Endothelial cell of umbilical vein (primary cell): ENCODE results near the gene RASGRF2. TPM values are rescaled to one million over a fixed set of nuclear protein-coding genes. Genes with fewer than 3 reads are reported as not detected.

Experiments used
- BruUV-seq: library from RNA; stranded (reverse); fragments of 400-500 nt; replicated peaks from 2 replicates; lab custom pipeline; 2021; lab: Mats Ljungman, UMichigan
- CTCF ChIA-PET: fragments of 300-600, 350-600 bp; sonication (Branson Sonifier 250); formaldehyde crosslinking; loops from one replicate; lab custom pipeline; 2021; ENCODE audit warnings: antibody characterized with exemption, inconsistent platforms; lab: Charles Lee
- POLR2A ChIA-PET: fragments of 300-600, 350-600 bp; sonication (Branson Sonifier 250); formaldehyde crosslinking; loops from one replicate; lab custom pipeline; 2021; ENCODE audit warnings: antibody characterized with exemption, inconsistent platforms; lab: Charles Lee
- DNase-seq: peaks from one replicate; pipeline ENCODE4 v3.0.0-alpha.2; 2011; ENCODE audit warnings: low read depth, low spot score
- FAIRE-seq: peaks from 2 replicates; lab custom pipeline; 2011; peaks lifted over from hg19 to GRCh38; lab: Jason Lieb, UNC
- H2AFZ ChIP-seq: 2 replicates; pipeline ENCODE4 v1.6.0; 2012; ENCODE audit warnings: low read depth, low read length, control low read depth, inconsistent platforms
- H3K27ac ChIP-seq: 2 replicates; pipeline ENCODE4 v1.5.1; 2011; ENCODE audit warnings: low read depth, mild to moderate bottlenecking, control low read depth, low read length, moderate library complexity; ENCODE audit not compliant: insufficient read depth
- H3K27me3 ChIP-seq, 2 experiments: 2 replicates each; pipeline versions ENCODE4 v1.6.0 to v1.6.1; 2011; ENCODE audit warnings: low read length in 2 of 2, mixed read lengths in 1 of 2; ENCODE audit not compliant: control insufficient read depth in 2 of 2, insufficient read depth in 2 of 2
- H3K36me3 ChIP-seq, 2 experiments: 2 replicates in 1 of 2; 3 replicates in 1 of 2; pipeline ENCODE4 v1.5.1; 2011; ENCODE audit warnings: low read length in 2 of 2, mild to moderate bottlenecking in 1 of 2, moderate library complexity in 1 of 2; ENCODE audit not compliant: control insufficient read depth in 2 of 2, insufficient read depth in 2 of 2; ENCODE audit errors: extremely low read depth in 1 of 2
- H3K4me1 ChIP-seq: 3 replicates; pipeline ENCODE4 v1.5.1; 2011; ENCODE audit warnings: mild to moderate bottlenecking, low read length; ENCODE audit not compliant: control insufficient read depth, insufficient read depth; ENCODE audit errors: extremely low read depth
- H3K4me2 ChIP-seq: 2 replicates; pipeline ENCODE4 v1.6.1; 2011; ENCODE audit warnings: low read length, control low read depth, mixed read lengths; ENCODE audit not compliant: insufficient read depth
- H3K4me3 ChIP-seq, 3 experiments: fragments of 200-600 bp in 1 of 3; sonication (generic), shearing (Covaris generic) in 1 of 3; replicated peaks in 1 of 3; 2 replicates each; pipeline ENCODE4 v1.5.1; 2011 to 2016; ENCODE audit warnings: control low read depth in 3 of 3, low read length in 3 of 3, mild to moderate bottlenecking in 2 of 3, inconsistent platforms in 1 of 3, low read depth in 1 of 3, moderate library complexity in 1 of 3; ENCODE audit not compliant: insufficient read depth in 1 of 3
- H3K79me2 ChIP-seq: 2 replicates; pipeline ENCODE4 v1.6.0; 2012; ENCODE audit warnings: low read length, inconsistent platforms; ENCODE audit not compliant: control insufficient read depth, insufficient read depth
- H3K9ac ChIP-seq: replicated peaks from 2 replicates; pipeline ENCODE3; 2011; ENCODE audit warnings: low read length, control low read depth; ENCODE audit not compliant: insufficient read depth; ENCODE audit errors: extremely low read depth
- H3K9me1 ChIP-seq: replicated peaks from 3 replicates; pipeline ENCODE4 v1.6.0; 2011; ENCODE audit warnings: mild to moderate bottlenecking, low read length; ENCODE audit not compliant: control insufficient read depth, insufficient read depth; ENCODE audit errors: extremely low read depth
- H3K9me3 ChIP-seq: replicated peaks from 2 replicates; pipeline ENCODE4 v1.5.1; 2012; ENCODE audit warnings: low read length, inconsistent platforms; ENCODE audit not compliant: control insufficient read depth, insufficient read depth
- H4K20me1 ChIP-seq: replicated peaks from 2 replicates; pipeline ENCODE3; 2011; ENCODE audit warnings: mild to moderate bottlenecking, low read length; ENCODE audit not compliant: control insufficient read depth, insufficient read depth; ENCODE audit errors: extremely low read depth
- EZH2 ChIP-seq: IDR thresholded peaks from 2 replicates; pipeline ENCODE4 v1.6.1; 2012; ENCODE audit warnings: borderline replicate concordance, low read depth, mild to moderate bottlenecking, moderate library complexity, low read length, inconsistent platforms; ENCODE audit not compliant: severe bottlenecking
- FOS ChIP-seq: IDR thresholded peaks from 2 replicates; pipeline ENCODE4 v1.6.1; 2011; ENCODE audit warnings: mild to moderate bottlenecking, low read length, moderate library complexity, borderline replicate concordance; ENCODE audit not compliant: insufficient read depth
- GATA2 ChIP-seq: IDR thresholded peaks from 2 replicates; pipeline ENCODE4 v1.7.0; 2011; ENCODE audit warnings: low read depth, mild to moderate bottlenecking, moderate library complexity, mixed read lengths, low read length; ENCODE audit not compliant: insufficient read length, insufficient read depth
- JUN ChIP-seq: IDR thresholded peaks from 2 replicates; pipeline ENCODE4 v1.6.1; 2011; ENCODE audit warnings: borderline replicate concordance, low read depth; ENCODE audit not compliant: insufficient read length, insufficient read depth
- MYC ChIP-seq: IDR thresholded peaks from one replicate; pipeline ENCODE4 v1.6.1; 2011; ENCODE audit warnings: mild to moderate bottlenecking, low read depth, low read length
- POLR2A ChIP-seq: IDR thresholded peaks from 2 replicates; pipeline ENCODE4 v1.6.1; 2012; ENCODE audit warnings: low read depth, mild to moderate bottlenecking, control low read depth, low read length
- POLR2AphosphoS5 ChIP-seq: IDR thresholded peaks from 2 replicates; pipeline ENCODE4 v1.6.1; 2012; ENCODE audit warnings: low read depth, mild to moderate bottlenecking, control low read depth, low read length, moderate library complexity; ENCODE audit not compliant: insufficient read depth
- dilution Hi-C: fragments of 300-500 bp; cut with MboI; formaldehyde crosslinking; loops from one replicate; pipeline ENCODE4 v1.15.0; 2019; ENCODE audit warnings: low sequenced_read_pairs; ENCODE audit not compliant: extremely low pct_ligation_motif_present
- intact Hi-C: fragments of 100-400 bp; cut with micrococcal nuclease; formaldehyde crosslinking; loops from one replicate; pipeline ENCODE4 v1.10.0; 2022
- polyA plus RNA-seq, 4 experiments: library from polyadenylated mRNA; depleted of rRNA in 3 of 4; stranded (reverse) in 3 of 4; unstranded in 1 of 4; fragments of >200 nt; gene quantifications; 2 replicates each; pipeline versions ENCODE4 v1.2.1 to v1.2.3, GENCODE V29; 2011 to 2012; ENCODE audit warnings: missing spikeins in 1 of 4
- total RNA-seq: library from RNA; stranded (reverse); gene quantifications from 2 replicates; pipeline ENCODE4 v1.2.3, GENCODE V29; 2021
- TF ChIP-seq, protein P1 (sequence below): IDR thresholded peaks from 2 replicates; pipeline ENCODE4 v1.6.1; 2011; ENCODE audit not compliant: insufficient read depth, insufficient read length
- TF ChIP-seq, protein P2 (sequence below), 2 donors: IDR thresholded peaks; 1 replicate in 1 of 2; 2 replicates in 1 of 2; pipeline ENCODE4 v1.5.1; 2011; ENCODE audit warnings: low read length in 2 of 2, mild to moderate bottlenecking in 2 of 2, moderate library complexity in 2 of 2, control low read depth in 1 of 2, inconsistent platforms in 1 of 2, low read depth in 1 of 2; ENCODE audit not compliant: insufficient read depth in 1 of 2; ENCODE audit errors: extremely low read depth in 1 of 2

The RASGRF2 gene
- total and polyA plus RNA-seq, 2 donors (not counting 3 experiments of a cell fraction or from before 2014, with no cell fraction given) = 0.41 to 4.0 TPM

DNA sequence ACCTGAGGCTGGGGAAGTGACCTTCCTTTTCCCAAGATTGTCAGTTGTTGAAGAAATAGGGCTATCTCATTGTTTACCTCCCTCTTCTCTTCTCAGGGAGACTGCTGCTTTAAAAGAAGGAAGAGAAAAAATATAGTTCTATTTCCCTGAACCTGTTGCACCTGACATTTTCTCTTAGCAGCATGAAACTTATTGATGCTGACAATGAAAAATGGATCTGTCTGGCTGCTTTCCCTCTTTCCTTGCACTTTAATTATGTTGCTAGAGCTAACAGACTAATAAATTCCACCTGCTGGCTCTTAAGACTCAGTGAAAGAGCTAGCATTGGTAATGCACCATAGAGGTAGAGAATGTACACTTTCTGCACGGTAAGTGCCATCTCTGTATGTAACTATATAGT is 266.8 kb downstream of the RASGRF2 start:
- H3K4me1 ChIP-seq = no peaks in the 10 kb centered on the region
- no peaks in the 10 kb centered on the region for H3K36me3 ChIP-seq
- TF ChIP-seq GATA2 = no peak
- TF ChIP-seq POLR2AphosphoS5 = no peak
- no peak for TF ChIP-seq EZH2
- TF ChIP-seq, protein P1, sequence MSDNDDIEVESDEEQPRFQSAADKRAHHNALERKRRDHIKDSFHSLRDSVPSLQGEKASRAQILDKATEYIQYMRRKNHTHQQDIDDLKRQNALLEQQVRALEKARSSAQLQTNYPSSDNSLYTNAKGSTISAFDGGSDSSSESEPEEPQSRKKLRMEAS = no peak
- no peak for TF ChIP-seq MYC
- no peak for TF ChIP-seq JUN
- no peak for TF ChIP-seq FOS
- no peak for TF ChIP-seq POLR2A
- TF ChIP-seq, protein P2, sequence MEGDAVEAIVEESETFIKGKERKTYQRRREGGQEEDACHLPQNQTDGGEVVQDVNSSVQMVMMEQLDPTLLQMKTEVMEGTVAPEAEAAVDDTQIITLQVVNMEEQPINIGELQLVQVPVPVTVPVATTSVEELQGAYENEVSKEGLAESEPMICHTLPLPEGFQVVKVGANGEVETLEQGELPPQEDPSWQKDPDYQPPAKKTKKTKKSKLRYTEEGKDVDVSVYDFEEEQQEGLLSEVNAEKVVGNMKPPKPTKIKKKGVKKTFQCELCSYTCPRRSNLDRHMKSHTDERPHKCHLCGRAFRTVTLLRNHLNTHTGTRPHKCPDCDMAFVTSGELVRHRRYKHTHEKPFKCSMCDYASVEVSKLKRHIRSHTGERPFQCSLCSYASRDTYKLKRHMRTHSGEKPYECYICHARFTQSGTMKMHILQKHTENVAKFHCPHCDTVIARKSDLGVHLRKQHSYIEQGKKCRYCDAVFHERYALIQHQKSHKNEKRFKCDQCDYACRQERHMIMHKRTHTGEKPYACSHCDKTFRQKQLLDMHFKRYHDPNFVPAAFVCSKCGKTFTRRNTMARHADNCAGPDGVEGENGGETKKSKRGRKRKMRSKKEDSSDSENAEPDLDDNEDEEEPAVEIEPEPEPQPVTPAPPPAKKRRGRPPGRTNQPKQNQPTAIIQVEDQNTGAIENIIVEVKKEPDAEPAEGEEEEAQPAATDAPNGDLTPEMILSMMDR (IDR thresholded peaks at IDR 0.05; ENCODE audit: extremely low read depth in 1 of 2, insufficient read depth in 1 of 2, low read depth in 1 of 2, low read length in 2 of 2) = no peak
- H2AFZ ChIP-seq = no peak overlapping the region
- no peak overlapping the region for H3K9ac ChIP-seq
- H3K9me1 ChIP-seq = no peaks in the 10 kb centered on the region
- BruUV-seq = no TSS peak
- H3K79me2 ChIP-seq = no peaks in the 10 kb centered on the region
- dilution Hi-C loops (no loop called here), intact Hi-C loops (no loop called here)
- ChIA-PET CTCF (interaction anchor here (0.8 kb wide), 1 partner anchor 11 kb away, joined by 3 read pairs; no protein-coding TSS in a partner anchor), POLR2A (no interaction called here)
- H3K4me2 ChIP-seq = no peak overlapping the region
- FAIRE-seq (no peak), DNase-seq (no peak)
- no peak overlapping the region for H3K27ac ChIP-seq
- no peaks in the 10 kb centered on the region for H3K9me3 ChIP-seq
- peaks cover 0 to 3% of the 10 kb centered on the region in 2 experiments for H3K27me3 ChIP-seq
- no peaks in the 10 kb centered on the region for H4K20me1 ChIP-seq
- no peak overlapping the region for H3K4me3 ChIP-seq
